HEK293 (cell line): ENCODE measurements around the gene DNAH11.

Experiments
- CTCF ChIA-PET: fragments of 350-600 bp; formaldehyde crosslinking; extraction: SDS; loops from one replicate; lab custom pipeline; 2021; ENCODE audit warnings: antibody characterized with exemption; lab: Yijun Ruan, JAX
- POLR2A ChIA-PET: fragments of 300-600 bp; formaldehyde crosslinking; extraction: SDS; loops from one replicate; lab custom pipeline; 2020; ENCODE audit warnings: antibody characterized with exemption, inconsistent platforms; lab: Yijun Ruan, JAX
- H3K27ac ChIP-seq: fragments of 200-500 bp; sonication (Bioruptor generic); 2 replicates; pipeline ENCODE4 v1.5.1; 2014; ENCODE audit warnings: low read depth, low read length, control low read depth, inconsistent platforms; ENCODE audit errors: extremely low read depth
- H3K36me3 ChIP-seq, 2 experiments: fragments of 200-500 bp in 1 of 2; sonication (Bioruptor generic) in 1 of 2; 1 replicate in 1 of 2; 2 replicates in 1 of 2; pipeline ENCODE4 v1.5.1; 2014 to 2017; ENCODE audit warnings: inconsistent platforms in 2 of 2, low read length in 2 of 2; ENCODE audit not compliant: control insufficient read depth in 2 of 2, insufficient read depth in 1 of 2
- H3K4me1 ChIP-seq: fragments of 200-500 bp; sonication (Bioruptor generic); 2 replicates; pipeline ENCODE4 v1.5.1; 2014; ENCODE audit warnings: mild to moderate bottlenecking, low read length, inconsistent platforms; ENCODE audit not compliant: control insufficient read depth, insufficient read depth
- H3K4me3 ChIP-seq: 2 replicates; pipeline ENCODE4 v1.5.1; 2011; ENCODE audit warnings: low read depth, mild to moderate bottlenecking, control low read depth, low read length, moderate library complexity
- H3K9me3 ChIP-seq: fragments of 200-500 bp; sonication (Bioruptor generic); 2 replicates; pipeline ENCODE4 v1.5.1; 2014; ENCODE audit warnings: low read depth, low read length, inconsistent platforms; ENCODE audit not compliant: control insufficient read depth, insufficient read depth
- HIC1 ChIP-seq: fragments of 450-650 bp; formaldehyde crosslinking; IDR thresholded peaks from 2 replicates; pipeline ENCODE4 v1.5.1; 2016; ENCODE audit warnings: missing biosample characterization, missing genetic modification characterization
- ZBTB21 ChIP-seq: fragments of 450-650 bp; formaldehyde crosslinking; IDR thresholded peaks from 2 replicates; pipeline ENCODE4 v1.5.1; 2017; ENCODE audit warnings: missing biosample characterization, missing genetic modification characterization
- ZNF121 ChIP-seq: fragments of 450-650 bp; formaldehyde crosslinking; IDR thresholded peaks from 2 replicates; pipeline ENCODE4 v1.5.1; 2016; ENCODE audit warnings: missing biosample characterization, missing genetic modification characterization
- ZNF133 ChIP-seq: fragments of 450-650 bp; formaldehyde crosslinking; IDR thresholded peaks from 2 replicates; pipeline ENCODE4 v1.5.1; 2016; ENCODE audit warnings: missing biosample characterization, missing genetic modification characterization
- ZNF174 ChIP-seq: fragments of 450-650 bp; formaldehyde crosslinking; IDR thresholded peaks from 2 replicates; pipeline ENCODE4 v1.5.0; 2017; ENCODE audit warnings: missing biosample characterization, mild to moderate bottlenecking, missing genetic modification characterization
- ZNF488 ChIP-seq: fragments of 450-650 bp; formaldehyde crosslinking; IDR thresholded peaks from 2 replicates; pipeline ENCODE4 v1.5.1; 2016; ENCODE audit warnings: missing biosample characterization, missing genetic modification characterization
- ZNF561 ChIP-seq: fragments of 450-650 bp; IDR thresholded peaks from 2 replicates; pipeline ENCODE4 v1.5.1; 2018; ENCODE audit warnings: missing biosample characterization, missing genetic modification characterization, borderline replicate concordance
- ZNF785 ChIP-seq: fragments of 450-650 bp; formaldehyde crosslinking; IDR thresholded peaks from 2 replicates; pipeline ENCODE4 v1.5.1; 2016; ENCODE audit warnings: missing biosample characterization, missing genetic modification characterization
- ZXDB ChIP-seq: fragments of 450-650 bp; formaldehyde crosslinking; IDR thresholded peaks from 2 replicates; pipeline ENCODE4 v1.5.1; 2016; ENCODE audit warnings: missing biosample characterization, missing genetic modification characterization
- TF ChIP-seq, protein P1 (sequence below): fragments of 450-650 bp; formaldehyde crosslinking; IDR thresholded peaks from 2 replicates; pipeline ENCODE4 v1.5.1; 2016; ENCODE audit warnings: missing biosample characterization, missing genetic modification characterization
- TF ChIP-seq, protein P2 (sequence below): fragments of 450-650 bp; formaldehyde crosslinking; conservative IDR thresholded peaks from 2 replicates; pipeline ENCODE4 v1.5.1; 2016; ENCODE audit warnings: low read depth, missing biosample characterization, missing genetic modification characterization
- TF ChIP-seq, protein P3 (sequence below): fragments of 450-650 bp; formaldehyde crosslinking; IDR thresholded peaks from 2 replicates; pipeline ENCODE4 v1.5.1; 2017; ENCODE audit warnings: missing biosample characterization, mild to moderate bottlenecking, missing genetic modification characterization, moderate library complexity
- TF ChIP-seq, protein P4 (sequence below): fragments of 450-650 bp; formaldehyde crosslinking; IDR thresholded peaks from 2 replicates; pipeline ENCODE4 v1.5.1; 2016; ENCODE audit warnings: missing biosample characterization, missing genetic modification characterization

Gene DNAH11

GRCh38 chr7:21547501-21547900, 4.7 kb downstream of the DNAH11 start (continued):
- TF ChIP-seq HIC1 (tag by site-specific recombination) (no peak), ZBTB21 (tag by site-specific recombination) (no peak), ZNF488 (tag by site-specific recombination) (no peak), ZXDB (tag by site-specific recombination) (no peak), ZNF121 (tag by site-specific recombination) (no peak)
- TF ChIP-seq, protein P1, sequence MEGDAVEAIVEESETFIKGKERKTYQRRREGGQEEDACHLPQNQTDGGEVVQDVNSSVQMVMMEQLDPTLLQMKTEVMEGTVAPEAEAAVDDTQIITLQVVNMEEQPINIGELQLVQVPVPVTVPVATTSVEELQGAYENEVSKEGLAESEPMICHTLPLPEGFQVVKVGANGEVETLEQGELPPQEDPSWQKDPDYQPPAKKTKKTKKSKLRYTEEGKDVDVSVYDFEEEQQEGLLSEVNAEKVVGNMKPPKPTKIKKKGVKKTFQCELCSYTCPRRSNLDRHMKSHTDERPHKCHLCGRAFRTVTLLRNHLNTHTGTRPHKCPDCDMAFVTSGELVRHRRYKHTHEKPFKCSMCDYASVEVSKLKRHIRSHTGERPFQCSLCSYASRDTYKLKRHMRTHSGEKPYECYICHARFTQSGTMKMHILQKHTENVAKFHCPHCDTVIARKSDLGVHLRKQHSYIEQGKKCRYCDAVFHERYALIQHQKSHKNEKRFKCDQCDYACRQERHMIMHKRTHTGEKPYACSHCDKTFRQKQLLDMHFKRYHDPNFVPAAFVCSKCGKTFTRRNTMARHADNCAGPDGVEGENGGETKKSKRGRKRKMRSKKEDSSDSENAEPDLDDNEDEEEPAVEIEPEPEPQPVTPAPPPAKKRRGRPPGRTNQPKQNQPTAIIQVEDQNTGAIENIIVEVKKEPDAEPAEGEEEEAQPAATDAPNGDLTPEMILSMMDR (tag by site-specific recombination) = no peak
- TF ChIP-seq, protein P2, sequence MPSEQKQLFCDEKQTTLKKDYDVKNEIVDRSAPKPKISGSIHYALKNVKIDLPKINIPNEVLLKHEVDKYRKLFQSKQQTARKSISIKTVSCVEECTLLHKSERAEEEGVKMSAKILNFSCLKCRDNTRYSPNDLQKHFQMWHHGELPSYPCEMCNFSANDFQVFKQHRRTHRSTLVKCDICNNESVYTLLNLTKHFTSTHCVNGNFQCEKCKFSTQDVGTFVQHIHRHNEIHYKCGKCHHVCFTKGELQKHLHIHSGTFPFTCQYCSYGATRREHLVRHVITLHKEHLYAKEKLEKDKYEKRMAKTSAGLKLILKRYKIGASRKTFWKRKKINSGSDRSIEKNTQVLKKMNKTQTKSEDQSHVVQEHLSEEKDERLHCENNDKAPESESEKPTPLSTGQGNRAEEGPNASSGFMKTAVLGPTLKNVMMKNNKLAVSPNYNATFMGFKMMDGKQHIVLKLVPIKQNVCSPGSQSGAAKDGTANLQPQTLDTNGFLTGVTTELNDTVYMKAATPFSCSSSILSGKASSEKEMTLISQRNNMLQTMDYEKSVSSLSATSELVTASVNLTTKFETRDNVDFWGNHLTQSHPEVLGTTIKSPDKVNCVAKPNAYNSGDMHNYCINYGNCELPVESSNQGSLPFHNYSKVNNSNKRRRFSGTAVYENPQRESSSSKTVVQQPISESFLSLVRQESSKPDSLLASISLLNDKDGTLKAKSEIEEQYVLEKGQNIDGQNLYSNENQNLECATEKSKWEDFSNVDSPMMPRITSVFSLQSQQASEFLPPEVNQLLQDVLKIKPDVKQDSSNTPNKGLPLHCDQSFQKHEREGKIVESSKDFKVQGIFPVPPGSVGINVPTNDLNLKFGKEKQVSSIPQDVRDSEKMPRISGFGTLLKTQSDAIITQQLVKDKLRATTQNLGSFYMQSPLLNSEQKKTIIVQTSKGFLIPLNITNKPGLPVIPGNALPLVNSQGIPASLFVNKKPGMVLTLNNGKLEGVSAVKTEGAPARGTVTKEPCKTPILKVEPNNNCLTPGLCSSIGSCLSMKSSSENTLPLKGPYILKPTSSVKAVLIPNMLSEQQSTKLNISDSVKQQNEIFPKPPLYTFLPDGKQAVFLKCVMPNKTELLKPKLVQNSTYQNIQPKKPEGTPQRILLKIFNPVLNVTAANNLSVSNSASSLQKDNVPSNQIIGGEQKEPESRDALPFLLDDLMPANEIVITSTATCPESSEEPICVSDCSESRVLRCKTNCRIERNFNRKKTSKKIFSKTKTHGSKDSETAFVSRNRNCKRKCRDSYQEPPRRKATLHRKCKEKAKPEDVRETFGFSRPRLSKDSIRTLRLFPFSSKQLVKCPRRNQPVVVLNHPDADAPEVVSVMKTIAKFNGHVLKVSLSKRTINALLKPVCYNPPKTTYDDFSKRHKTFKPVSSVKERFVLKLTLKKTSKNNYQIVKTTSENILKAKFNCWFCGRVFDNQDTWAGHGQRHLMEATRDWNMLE (tag by site-specific recombination) = no peak
- TF ChIP-seq, protein P3, sequence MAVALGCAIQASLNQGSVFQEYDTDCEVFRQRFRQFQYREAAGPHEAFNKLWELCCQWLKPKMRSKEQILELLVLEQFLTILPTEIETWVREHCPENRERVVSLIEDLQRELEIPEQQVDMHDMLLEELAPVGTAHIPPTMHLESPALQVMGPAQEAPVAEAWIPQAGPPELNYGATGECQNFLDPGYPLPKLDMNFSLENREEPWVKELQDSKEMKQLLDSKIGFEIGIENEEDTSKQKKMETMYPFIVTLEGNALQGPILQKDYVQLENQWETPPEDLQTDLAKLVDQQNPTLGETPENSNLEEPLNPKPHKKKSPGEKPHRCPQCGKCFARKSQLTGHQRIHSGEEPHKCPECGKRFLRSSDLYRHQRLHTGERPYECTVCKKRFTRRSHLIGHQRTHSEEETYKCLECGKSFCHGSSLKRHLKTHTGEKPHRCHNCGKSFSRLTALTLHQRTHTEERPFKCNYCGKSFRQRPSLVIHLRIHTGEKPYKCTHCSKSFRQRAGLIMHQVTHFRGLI = no peak

GRCh38 chr7:21548491-21548890, 5.7 kb downstream of the DNAH11 start:
- H3K27ac ChIP-seq = no peak overlapping the region
- ChIA-PET CTCF (no interaction called here), POLR2A (no interaction called here)
- no peak overlapping the region for H3K4me3 ChIP-seq
- H3K36me3 ChIP-seq = no peaks in the 10 kb centered on the region
- H3K4me1 ChIP-seq = peaks cover 8% of the 10 kb centered on the region
- no peaks in the 10 kb centered on the region for H3K9me3 ChIP-seq
- TF ChIP-seq, protein P2 (tag by site-specific recombination) = no peak
- TF ChIP-seq ZNF561 (no peak), ZNF174 (tag by site-specific recombination) (no peak), HIC1 (tag by site-specific recombination) (no peak), ZNF133 (tag by site-specific recombination) (no peak), ZNF785 (no peak)
- TF ChIP-seq, protein P4, sequence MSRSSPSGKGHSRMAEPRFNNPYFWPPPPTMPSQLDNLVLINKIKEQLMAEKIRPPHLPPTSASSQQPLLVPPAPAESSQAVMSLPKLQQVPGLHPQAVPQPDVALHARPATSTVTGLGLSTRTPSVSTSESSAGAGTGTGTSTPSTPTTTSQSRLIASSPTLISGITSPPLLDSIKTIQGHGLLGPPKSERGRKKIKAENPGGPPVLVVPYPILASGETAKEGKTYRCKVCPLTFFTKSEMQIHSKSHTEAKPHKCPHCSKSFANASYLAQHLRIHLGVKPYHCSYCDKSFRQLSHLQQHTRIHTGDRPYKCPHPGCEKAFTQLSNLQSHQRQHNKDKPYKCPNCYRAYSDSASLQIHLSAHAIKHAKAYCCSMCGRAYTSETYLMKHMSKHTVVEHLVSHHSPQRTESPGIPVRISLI (tag by site-specific recombination) = no peak
